Lower leg skin (tissue), 3 donors: ENCODE measurements around the gene GXYLT1.

Experiments used
- CTCF ChIP-seq, 3 donors: fragments of 450-650 bp; IDR thresholded peaks; one replicate each; pipeline ENCODE4 v1.5.1; 2016; ENCODE audit warnings: antibody characterized with exemption in 3 of 3, mild to moderate bottlenecking in 3 of 3, moderate library complexity in 2 of 3
- POLR2A ChIP-seq, 2 donors: fragments of 450-650 bp; IDR thresholded peaks; one replicate each; pipeline ENCODE4 v1.6.1; 2016 to 2017; ENCODE audit warnings: antibody characterized with exemption in 2 of 2, mild to moderate bottlenecking in 1 of 2, moderate library complexity in 1 of 2

- TF ChIP-seq CTCF (IDR thresholded peaks at IDR 0.05): no peak
- TF ChIP-seq POLR2A (IDR thresholded peaks at IDR 0.05): no peak
Measured at GRCh38 chr12:42174978-42175377, 30.3 kb upstream of the GXYLT1 start.
